Thyroid gland (tissue), 4 donors: ENCODE results near the gene RAE1.

Experiments
- CTCF ChIP-seq, 6 experiments: fragments of 200-600 bp in 3 of 6; fragments of 450-650 bp in 3 of 6; sonication (generic) in 3 of 6; IDR thresholded peaks; one replicate each; pipeline ENCODE4 v1.5.1; 2016 to 2019; ENCODE audit warnings: antibody characterized with exemption in 6 of 6, mild to moderate bottlenecking in 2 of 6, inconsistent platforms in 1 of 6, moderate library complexity in 1 of 6
- POLR2A ChIP-seq, 2 donors: fragments of 450-650 bp; IDR thresholded peaks; one replicate each; pipeline ENCODE4 v1.6.1; 2017; ENCODE audit warnings: antibody characterized with exemption in 2 of 2, mild to moderate bottlenecking in 2 of 2, moderate library complexity in 1 of 2

GRCh38 chr20:57372157-57372556, 21.1 kb downstream of the RAE1 start:
- TF ChIP-seq CTCF (IDR thresholded peaks at IDR 0.05), result no peak
- no peak for TF ChIP-seq POLR2A (IDR thresholded peaks at IDR 0.05)
